ENCODE measurements around the gene ADCY3. TPM values are rescaled to one million over a fixed set of nuclear protein-coding genes. Genes with fewer than 3 reads are reported as not detected.

The ADCY3 gene
- total RNA-seq, 1 donor from 2014 or later: 140 TPM

DNA sequence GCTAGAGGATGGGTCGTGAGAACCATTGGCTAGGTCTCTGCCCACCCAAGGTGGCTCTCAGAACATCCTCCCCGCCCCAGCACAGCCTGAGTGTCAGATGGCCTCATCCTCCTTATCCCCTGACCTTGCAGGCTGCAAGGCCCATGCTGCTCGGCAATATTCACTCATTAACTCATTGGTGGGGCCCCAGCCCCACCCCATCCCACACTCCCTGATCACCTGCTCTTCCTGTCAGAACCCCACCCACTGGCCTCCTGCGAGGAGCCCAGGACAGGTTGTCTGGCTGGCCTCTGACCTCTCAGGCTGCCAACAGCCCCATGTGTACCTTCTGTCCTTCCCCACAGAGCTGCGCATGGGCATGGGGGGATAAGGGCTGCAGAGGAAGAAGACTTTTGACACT lies 5.3 kb downstream of the ADCY3 start:
- TF ChIP-seq, protein P1, sequence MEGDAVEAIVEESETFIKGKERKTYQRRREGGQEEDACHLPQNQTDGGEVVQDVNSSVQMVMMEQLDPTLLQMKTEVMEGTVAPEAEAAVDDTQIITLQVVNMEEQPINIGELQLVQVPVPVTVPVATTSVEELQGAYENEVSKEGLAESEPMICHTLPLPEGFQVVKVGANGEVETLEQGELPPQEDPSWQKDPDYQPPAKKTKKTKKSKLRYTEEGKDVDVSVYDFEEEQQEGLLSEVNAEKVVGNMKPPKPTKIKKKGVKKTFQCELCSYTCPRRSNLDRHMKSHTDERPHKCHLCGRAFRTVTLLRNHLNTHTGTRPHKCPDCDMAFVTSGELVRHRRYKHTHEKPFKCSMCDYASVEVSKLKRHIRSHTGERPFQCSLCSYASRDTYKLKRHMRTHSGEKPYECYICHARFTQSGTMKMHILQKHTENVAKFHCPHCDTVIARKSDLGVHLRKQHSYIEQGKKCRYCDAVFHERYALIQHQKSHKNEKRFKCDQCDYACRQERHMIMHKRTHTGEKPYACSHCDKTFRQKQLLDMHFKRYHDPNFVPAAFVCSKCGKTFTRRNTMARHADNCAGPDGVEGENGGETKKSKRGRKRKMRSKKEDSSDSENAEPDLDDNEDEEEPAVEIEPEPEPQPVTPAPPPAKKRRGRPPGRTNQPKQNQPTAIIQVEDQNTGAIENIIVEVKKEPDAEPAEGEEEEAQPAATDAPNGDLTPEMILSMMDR (IDR thresholded peaks at IDR 0.05): no peak
- no peak for DNase-seq (ENCODE audit: low spot score in 2 of 2)
- intact Hi-C loops (cut with DNase I): no loop called here
- H3K9me3 ChIP-seq: no peaks in the 10 kb centered on the region
- H3K4me1 ChIP-seq: no peaks in the 10 kb centered on the region
- no peak overlapping the region for H3K4me3 ChIP-seq
- no peaks in the 10 kb centered on the region for H3K27me3 ChIP-seq
- no peak overlapping the region for H3K27ac ChIP-seq
- no peaks in the 10 kb centered on the region for H3K36me3 ChIP-seq

- Histone ChIP-seq H3K36me3 (no peaks in the 10 kb centered on the region), H3K27ac (no peak overlapping the region), H3K4me1 (no peaks in the 10 kb centered on the region), H3K4me3 (no peak overlapping the region), H3K9me3 (no peaks in the 10 kb centered on the region), H3K27me3 (no peaks in the 10 kb centered on the region)
- intact Hi-C loops (cut with DNase I): no loop called here
- TF ChIP-seq, protein P1 (IDR thresholded peaks at IDR 0.05): no peak
- DNase-seq (ENCODE audit: low spot score in 2 of 2): no peak
Measured at GRCh38 chr2:24913911-24914310, 6.1 kb downstream of the ADCY3 start.

DNA sequence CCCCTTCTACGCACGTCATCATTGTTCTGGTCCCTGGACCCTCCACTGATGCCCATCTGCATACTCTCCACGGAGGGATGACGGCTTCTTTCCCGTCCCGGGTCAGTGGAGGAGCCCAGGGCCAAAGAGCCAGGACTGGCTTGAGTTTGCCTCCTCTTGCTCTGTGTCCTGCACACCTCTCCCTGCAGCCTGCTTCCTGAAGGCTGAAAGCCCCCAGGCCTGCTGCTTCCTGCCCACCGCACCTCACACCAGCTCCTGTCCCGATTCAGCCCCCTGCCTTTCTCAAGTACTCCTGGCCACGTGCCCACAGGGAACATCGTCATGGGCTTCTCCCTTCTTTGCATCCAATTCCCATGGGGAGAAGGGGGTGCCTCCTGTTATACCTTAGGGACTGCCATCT lies 7.1 kb downstream of the ADCY3 start:
- no peaks in the 10 kb centered on the region for H3K4me1 ChIP-seq

GRCh38 chr2:24912523-24912922 lies 7.5 kb downstream of the ADCY3 start:
- H3K9me3 ChIP-seq: no peaks in the 10 kb centered on the region
- no peak overlapping the region for H3K27ac ChIP-seq
- no peaks in the 10 kb centered on the region for H3K27me3 ChIP-seq
- no peak for DNase-seq (ENCODE audit: low spot score in 2 of 2)
- H3K4me1 ChIP-seq: no peaks in the 10 kb centered on the region
- no peak overlapping the region for H3K4me3 ChIP-seq
- intact Hi-C loops (cut with DNase I): no loop called here
- no peaks in the 10 kb centered on the region for H3K36me3 ChIP-seq
- TF ChIP-seq, protein P1 (IDR thresholded peaks at IDR 0.05): no peak

More for the DNA sequence above, 7.1 kb downstream of the ADCY3 start:
- Histone ChIP-seq H3K27me3 (no peaks in the 10 kb centered on the region), H3K9me3 (no peaks in the 10 kb centered on the region), H3K4me3 (no peak overlapping the region), H3K36me3 (no peaks in the 10 kb centered on the region), H3K27ac (no peak overlapping the region)
- TF ChIP-seq, protein P1 (IDR thresholded peaks at IDR 0.05): no peak
- intact Hi-C loops (cut with DNase I): no loop called here
- DNase-seq (ENCODE audit: low spot score in 2 of 2): no peak

- Histone ChIP-seq H3K36me3 (no peaks in the 10 kb centered on the region), H3K9me3 (no peaks in the 10 kb centered on the region), H3K4me1 (no peaks in the 10 kb centered on the region), H3K27ac (no peak overlapping the region), H3K27me3 (no peaks in the 10 kb centered on the region), H3K4me3 (no peak overlapping the region)
- TF ChIP-seq, protein P1 (IDR thresholded peaks at IDR 0.05): no peak
- no peak for DNase-seq (ENCODE audit: low spot score in 2 of 2)
- intact Hi-C loops (cut with DNase I): no loop called here
Measured at GRCh38 chr2:24910245-24910644, 9.8 kb downstream of the ADCY3 start.

GRCh38 chr2:24909555-24910177 lies 10.4 kb downstream of the ADCY3 start:
- H3K4me1 ChIP-seq: no peaks in the 10 kb centered on the region
- intact Hi-C loops (cut with DNase I): no loop called here
- no peaks in the 10 kb centered on the region for H3K27me3 ChIP-seq
- H3K9me3 ChIP-seq: no peaks in the 10 kb centered on the region
- H3K4me3 ChIP-seq: no peak overlapping the region
- H3K27ac ChIP-seq: no peak overlapping the region
- TF ChIP-seq, protein P1 (IDR thresholded peaks at IDR 0.05): no peak
- DNase-seq (ENCODE audit: low spot score in 2 of 2): no peak
- no peaks in the 10 kb centered on the region for H3K36me3 ChIP-seq
